Psoas muscle (tissue), 8 donors: Measurements from ENCODE around the gene NOTUM. TPM values are rescaled to one million over a fixed set of nuclear protein-coding genes. Genes with fewer than 3 reads are reported as not detected.

ENCODE experiments used
- ATAC-seq, 4 donors: fragments of 200-7000 bp; cut with Tn5 transposase; one replicate each; pipeline ENCODE4 v1.9.1; 2020; ENCODE audit warnings: moderate library complexity in 3 of 4, mild to moderate bottlenecking in 2 of 4
- DNase-seq, 2 donors: peaks; one replicate each; pipeline ENCODE4 v3.0.0-alpha.2; 2020
- H3K27ac ChIP-seq: fragments of 200-600 bp; one replicate; pipeline ENCODE4 v1.8.0; 2022
- H3K27me3 ChIP-seq, 3 donors: fragments of 200-600 bp in 1 of 3; one replicate each; pipeline versions ENCODE4 v1.6.1 to v1.8.0; 2013 to 2022; ENCODE audit warnings: low read length in 2 of 3, mild to moderate bottlenecking in 2 of 3, moderate library complexity in 1 of 3; ENCODE audit not compliant: insufficient read depth in 3 of 3
- H3K36me3 ChIP-seq, 2 donors: fragments of 200-600 bp in 1 of 2; one replicate each; pipeline versions ENCODE4 v1.6.1 to v1.8.0; 2013 to 2022; ENCODE audit warnings: low read depth in 1 of 2, mild to moderate bottlenecking in 1 of 2, moderate library complexity in 1 of 2; ENCODE audit not compliant: insufficient read depth in 1 of 2
- H3K4me1 ChIP-seq: fragments of 200-600 bp; one replicate; pipeline ENCODE4 v1.8.0; 2022
- H3K4me3 ChIP-seq: fragments of 200-600 bp; one replicate; pipeline ENCODE4 v1.8.0; 2022; ENCODE audit warnings: mild to moderate bottlenecking
- H3K9me3 ChIP-seq: fragments of 200-600 bp; one replicate; pipeline ENCODE4 v1.8.0; 2022
- WGBS, 3 donors: extraction: QIAGEN DNeasy Blood & Tissue Kit; methylation state at CpG; one replicate each; pipeline versions ENCODE4 v1.1.6 to v1.1.7; 2013; 5-methylcytosine and 5-hydroxymethylcytosine counted together
- intact Hi-C, 2 donors: fragments of 100-400 bp; cut with DNase I; formaldehyde crosslinking; loops; one replicate each; pipeline versions ENCODE4 v1.11.0 to v1.14.2; 2022
- long read RNA-seq, 2 donors: library from polyadenylated mRNA; unstranded; transcript quantifications; one replicate each; pipeline ENCODE4 v2.0.0, GENCODE V29; 2021
- polyA plus RNA-seq, 3 donors: library from polyadenylated mRNA; stranded (reverse); fragments of 200-250 nt; gene quantifications; one replicate each; pipeline ENCODE4 v1.2.3, GENCODE V29; 2013
- total RNA-seq, 4 donors: library from RNA; stranded (reverse); fragmentation: NEBNext Ultra II Directional in 2 of 4; extraction: Animal tissue kit (Norgen Biotek cat#: 25700) in 2 of 4; gene quantifications; one replicate each; pipeline versions ENCODE4 v1.2.1 to v1.2.4, GENCODE V29; 2021 to 2023
- TF ChIP-seq, protein P1 (sequence below): fragments of 200-600 bp; IDR thresholded peaks from one replicate; pipeline ENCODE4 v1.8.0; 2022; ENCODE audit warnings: antibody characterized with exemption
- donor health status: healthy with polysubstance abuse.
- donor health status: DM: no; HTN: no; CAD: no; lungs with moderate emphysema.
- donor health status: Bipolar disorder and iron deficiency.
- donor health status: healthy.
- donor health status: DM: yes; HTN: yes; CAD: no.
- donor health status: DM: no; HTN: no; CAD: no.
- donor health status: DM: no; HTN: no; CAD: no.
- donor health status: DM: yes; HTN: yes; CAD: no.

Gene NOTUM
- 1 to 10 TPM in 3 of 4 donors, under 1 TPM in 1; 0.92 to 1.9 (median 1.5) TPM for total RNA-seq
- polyA plus RNA-seq: under 1 TPM; 0.25 to 0.48 (median 0.44) TPM
- long read RNA-seq, donor 1, partial matches to known transcripts: 0 of 6 reads
- long read RNA-seq, donor 1, other reads (novel, unspliced or antisense): 3 of 6 reads
- long read RNA-seq, donor 2, partial matches to known transcripts: 1 of 1 reads
- long read RNA-seq, donor 2, other reads (novel, unspliced or antisense): 0 of 1 reads

DNA sequence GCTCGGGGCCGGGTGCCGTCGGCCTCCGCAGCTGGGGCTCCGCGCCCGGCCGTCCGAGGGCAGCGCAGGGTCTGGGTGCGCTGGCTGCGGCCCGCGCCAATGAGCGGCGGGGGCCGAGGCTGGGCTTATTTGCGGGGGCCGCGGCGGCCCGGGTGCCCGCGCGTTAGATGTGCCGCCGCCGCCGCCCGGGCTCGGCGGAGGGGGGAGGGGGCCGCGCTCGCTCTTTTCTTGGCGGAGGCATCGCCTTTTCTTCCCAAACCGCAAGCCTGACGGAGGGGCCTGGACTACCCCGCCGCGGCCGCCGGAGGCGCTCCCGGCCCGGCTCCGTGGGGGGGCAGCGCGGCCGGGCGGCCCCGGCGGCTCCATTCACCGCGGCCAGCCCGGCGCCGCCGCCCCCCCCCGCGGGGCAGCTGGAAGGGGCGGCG, at the start of gene NOTUM:
TSS of gene NOTUM (minus strand) at position 101 of the 425 bp plus-strand sequence. CDS start 278 bp downstream, outside the sequence.
- Histone ChIP-seq H3K9me3 (no peaks in the 10 kb centered on the region), H3K36me3 (no peaks in the 10 kb centered on the region), H3K27ac (peak within 1 kb of the TSS; percentile 86), H3K27me3 (peaks cover 0 to 23% (median 3%) of the 10 kb centered on the region in 3 donors), H3K4me3 (peak within 1 kb of the TSS; percentile 66), H3K4me1 (peaks cover 27% of the 10 kb centered on the region)
- intact Hi-C loops: loop anchor here (5.0 kb wide), 2 partner anchors 41 to 191 kb away; no protein-coding TSS in a partner anchor
- WGBS, 3 donors: 0 to 1% (median 0%) methylated on average over 6 to 64 of the region's 65 CpGs
- TF ChIP-seq, protein P1, sequence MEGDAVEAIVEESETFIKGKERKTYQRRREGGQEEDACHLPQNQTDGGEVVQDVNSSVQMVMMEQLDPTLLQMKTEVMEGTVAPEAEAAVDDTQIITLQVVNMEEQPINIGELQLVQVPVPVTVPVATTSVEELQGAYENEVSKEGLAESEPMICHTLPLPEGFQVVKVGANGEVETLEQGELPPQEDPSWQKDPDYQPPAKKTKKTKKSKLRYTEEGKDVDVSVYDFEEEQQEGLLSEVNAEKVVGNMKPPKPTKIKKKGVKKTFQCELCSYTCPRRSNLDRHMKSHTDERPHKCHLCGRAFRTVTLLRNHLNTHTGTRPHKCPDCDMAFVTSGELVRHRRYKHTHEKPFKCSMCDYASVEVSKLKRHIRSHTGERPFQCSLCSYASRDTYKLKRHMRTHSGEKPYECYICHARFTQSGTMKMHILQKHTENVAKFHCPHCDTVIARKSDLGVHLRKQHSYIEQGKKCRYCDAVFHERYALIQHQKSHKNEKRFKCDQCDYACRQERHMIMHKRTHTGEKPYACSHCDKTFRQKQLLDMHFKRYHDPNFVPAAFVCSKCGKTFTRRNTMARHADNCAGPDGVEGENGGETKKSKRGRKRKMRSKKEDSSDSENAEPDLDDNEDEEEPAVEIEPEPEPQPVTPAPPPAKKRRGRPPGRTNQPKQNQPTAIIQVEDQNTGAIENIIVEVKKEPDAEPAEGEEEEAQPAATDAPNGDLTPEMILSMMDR: peak; percentile 38
- peak; percentile 34 to 51 (median 44) for ATAC-seq
- peak; percentile 54 to 62 for DNase-seq

GRCh38 chr17:82009413-82009812, 48.4 kb upstream of the NOTUM start:
- H3K27ac ChIP-seq: no peak overlapping the region
- peaks cover 0 to 37% of the 10 kb centered on the region in 2 donors for H3K36me3 ChIP-seq
- intact Hi-C loops: no loop called here
- H3K9me3 ChIP-seq: no peaks in the 10 kb centered on the region
- WGBS, 3 donors: 88 to 91% (median 91%) methylated on average over 15 of the region's 15 CpGs
- H3K4me3 ChIP-seq: no peak overlapping the region
- peaks cover 6% of the 10 kb centered on the region for H3K4me1 ChIP-seq
- ATAC-seq: no peak
- DNase-seq: no peak
- no peaks in the 10 kb centered on the region for H3K27me3 ChIP-seq
- TF ChIP-seq, protein P1: no peak

- WGBS, 3 donors: 89 to 90% (median 90%) methylated on average over 28 of the region's 28 CpGs
- Histone ChIP-seq H3K27ac (no peak overlapping the region), H3K4me3 (no peak overlapping the region), H3K4me1 (peaks cover 9% of the 10 kb centered on the region), H3K36me3 (peaks cover 0 to 37% of the 10 kb centered on the region in 2 donors), H3K27me3 (no peaks in the 10 kb centered on the region), H3K9me3 (no peaks in the 10 kb centered on the region)
- TF ChIP-seq, protein P1: no peak
- no peak for DNase-seq
- no peak for ATAC-seq
- intact Hi-C loops: no loop called here
These were observed 48.0 kb upstream of the NOTUM start for GRCh38 chr17:82008941-82009405.

DNA sequence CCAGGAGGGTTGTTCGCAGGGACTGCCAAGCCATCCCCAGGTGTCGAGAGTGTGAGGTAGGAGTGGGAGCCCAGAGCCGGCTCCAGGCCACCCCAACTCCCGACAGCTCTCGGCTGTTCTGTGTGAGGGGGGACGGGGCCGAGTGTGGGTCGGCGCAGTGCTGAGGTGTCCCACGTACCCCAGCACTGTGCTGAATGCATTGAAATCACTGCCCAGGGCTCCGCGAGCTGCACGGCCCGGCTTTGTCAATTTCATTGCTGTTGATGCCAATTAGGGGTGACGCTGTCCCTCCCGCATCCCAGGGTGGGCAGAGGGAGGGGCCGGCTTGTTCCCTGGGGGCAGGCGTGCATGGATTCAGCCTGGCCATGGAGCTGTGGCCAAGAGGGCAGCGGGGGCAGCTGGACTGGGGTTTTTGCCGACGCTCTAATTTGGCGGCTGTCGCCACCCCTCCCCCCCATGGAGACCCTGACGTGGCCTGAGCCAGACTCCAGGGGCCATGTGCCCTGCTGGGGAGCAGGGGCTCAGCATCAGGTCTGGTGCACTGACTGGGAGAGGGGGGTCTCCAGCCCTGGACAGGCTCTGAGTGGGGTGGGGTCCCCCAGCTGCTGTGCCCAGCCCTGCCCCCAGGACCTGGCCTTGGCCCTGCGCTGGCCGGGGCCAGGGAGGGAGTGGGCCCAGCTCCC, 47.4 kb upstream of the NOTUM start:
- Histone ChIP-seq H3K36me3 (peaks cover 0 to 37% of the 10 kb centered on the region in 2 donors), H3K27ac (no peak overlapping the region), H3K4me1 (peaks cover 15% of the 10 kb centered on the region), H3K4me3 (no peak overlapping the region), H3K27me3 (no peaks in the 10 kb centered on the region), H3K9me3 (no peaks in the 10 kb centered on the region)
- intact Hi-C loops: no loop called here
- DNase-seq (no peak), ATAC-seq (no peak)
- TF ChIP-seq, protein P1: no peak
- WGBS, 3 donors: 73 to 84% (median 78%) methylated on average over 26 of the region's 26 CpGs
